Mucosa of descending colon (tissue), 3 donors: ENCODE measurements around the gene TSPAN13. TPM values are rescaled to one million over a fixed set of nuclear protein-coding genes. Genes with fewer than 3 reads are reported as not detected.

ENCODE experiments used
- ATAC-seq: fragments of 200-7000 bp; cut with Tn5 transposase; one replicate; pipeline ENCODE4 v1.9.1; 2020; ENCODE audit warnings: mild to moderate bottlenecking, moderate library complexity
- DNase-seq, 3 donors: peaks; one replicate each; pipeline ENCODE4 v3.0.0-alpha.2; 2020
- H3K36me3 ChIP-seq: fragments of 200-600 bp; one replicate; pipeline ENCODE4 v1.8.0; 2021; ENCODE audit warnings: low read depth, mild to moderate bottlenecking
- H3K4me1 ChIP-seq: fragments of 200-600 bp; one replicate; pipeline ENCODE4 v1.8.0; 2021; ENCODE audit warnings: low read depth, mild to moderate bottlenecking
- H3K4me3 ChIP-seq: fragments of 200-600 bp; one replicate; pipeline ENCODE4 v1.8.0; 2021; ENCODE audit warnings: mild to moderate bottlenecking
- H3K9me3 ChIP-seq: fragments of 200-600 bp; one replicate; pipeline ENCODE4 v1.8.0; 2021; ENCODE audit warnings: mild to moderate bottlenecking
- intact Hi-C, 2 donors: fragments of 100-400 bp; cut with DNase I in 1 of 2; cut with micrococcal nuclease in 1 of 2; formaldehyde crosslinking; loops; one replicate each; pipeline versions ENCODE4 v1.11.0 to v1.11.1; 2022; cut with DNase I, micrococcal nuclease
- total RNA-seq, 3 donors: library from RNA; stranded (reverse); fragmentation: NEBNext Ultra II Directional in 2 of 3; extraction: Animal tissue kit (Norgen Biotek cat#: 25700) in 2 of 3; gene quantifications; one replicate each; pipeline versions ENCODE4 v1.2.1 to v1.2.4, GENCODE V29; 2021 to 2023
- TF ChIP-seq, protein P1 (sequence below): fragments of 200-600 bp; IDR thresholded peaks from one replicate; pipeline ENCODE4 v1.8.0; 2022; ENCODE audit warnings: antibody characterized with exemption, mild to moderate bottlenecking
- donor health status: DM: no; HTN: no; CAD: no; lungs with moderate emphysema.
- donor health status: DM: no; HTN: no; CAD: no.
- donor health status: DM: no; HTN: yes; CAD: no.

The TSPAN13 gene
- total RNA-seq, 3 donors from 2014 or later = 38.9 to 91.4 (median 90.8) TPM

GRCh38 chr7:16726189-16726588, 27.4 kb upstream of the TSPAN13 start:
- no peaks in the 10 kb centered on the region for H3K9me3 ChIP-seq
- DNase-seq (no peak), ATAC-seq (no peak)
- H3K36me3 ChIP-seq = no peaks in the 10 kb centered on the region
- intact Hi-C loops = no loop called here
- H3K4me1 ChIP-seq = no peaks in the 10 kb centered on the region
- TF ChIP-seq, protein P1, sequence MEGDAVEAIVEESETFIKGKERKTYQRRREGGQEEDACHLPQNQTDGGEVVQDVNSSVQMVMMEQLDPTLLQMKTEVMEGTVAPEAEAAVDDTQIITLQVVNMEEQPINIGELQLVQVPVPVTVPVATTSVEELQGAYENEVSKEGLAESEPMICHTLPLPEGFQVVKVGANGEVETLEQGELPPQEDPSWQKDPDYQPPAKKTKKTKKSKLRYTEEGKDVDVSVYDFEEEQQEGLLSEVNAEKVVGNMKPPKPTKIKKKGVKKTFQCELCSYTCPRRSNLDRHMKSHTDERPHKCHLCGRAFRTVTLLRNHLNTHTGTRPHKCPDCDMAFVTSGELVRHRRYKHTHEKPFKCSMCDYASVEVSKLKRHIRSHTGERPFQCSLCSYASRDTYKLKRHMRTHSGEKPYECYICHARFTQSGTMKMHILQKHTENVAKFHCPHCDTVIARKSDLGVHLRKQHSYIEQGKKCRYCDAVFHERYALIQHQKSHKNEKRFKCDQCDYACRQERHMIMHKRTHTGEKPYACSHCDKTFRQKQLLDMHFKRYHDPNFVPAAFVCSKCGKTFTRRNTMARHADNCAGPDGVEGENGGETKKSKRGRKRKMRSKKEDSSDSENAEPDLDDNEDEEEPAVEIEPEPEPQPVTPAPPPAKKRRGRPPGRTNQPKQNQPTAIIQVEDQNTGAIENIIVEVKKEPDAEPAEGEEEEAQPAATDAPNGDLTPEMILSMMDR = no peak
- no peak overlapping the region for H3K4me3 ChIP-seq

- no peaks in the 10 kb centered on the region for H3K36me3 ChIP-seq
- H3K9me3 ChIP-seq = no peaks in the 10 kb centered on the region
- TF ChIP-seq, protein P1 = no peak
- no peak for ATAC-seq
- intact Hi-C loops = no loop called here
- no peak overlapping the region for H3K4me3 ChIP-seq
- DNase-seq = no peak
- no peaks in the 10 kb centered on the region for H3K4me1 ChIP-seq
Measured at GRCh38 chr7:16727736-16728135, 25.8 kb upstream of the TSPAN13 start.

DNA sequence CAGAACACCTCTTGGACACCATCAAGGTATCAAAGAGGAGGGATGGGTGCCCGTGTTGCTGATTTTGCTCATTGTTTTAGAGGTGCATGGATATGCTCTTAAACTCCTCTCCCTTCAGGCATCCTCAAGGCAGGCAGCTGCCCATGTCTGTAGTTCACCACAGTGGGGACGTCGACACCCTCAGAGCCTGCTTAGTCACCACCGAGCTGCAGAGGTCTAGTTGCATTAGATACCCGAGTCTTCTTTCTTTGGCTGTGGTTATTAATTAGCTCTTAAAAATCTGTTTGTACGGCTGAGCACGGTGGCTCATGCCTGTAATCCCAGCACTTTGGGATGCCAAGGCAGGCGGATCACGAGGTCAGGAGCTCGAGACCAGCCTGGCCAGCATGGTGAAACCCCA, 24.7 kb upstream of the TSPAN13 start:
- no peak for ATAC-seq
- Histone ChIP-seq H3K4me1 (no peaks in the 10 kb centered on the region), H3K36me3 (no peaks in the 10 kb centered on the region), H3K9me3 (no peaks in the 10 kb centered on the region), H3K4me3 (no peak overlapping the region)
- no peak for DNase-seq
- TF ChIP-seq, protein P1 = no peak
- intact Hi-C loops = no loop called here

GRCh38 chr7:16729541-16729940, 24.0 kb upstream of the TSPAN13 start:
- intact Hi-C loops = no loop called here
- TF ChIP-seq, protein P1 = no peak
- no peaks in the 10 kb centered on the region for H3K9me3 ChIP-seq
- no peaks in the 10 kb centered on the region for H3K36me3 ChIP-seq
- no peak for ATAC-seq
- no peaks in the 10 kb centered on the region for H3K4me1 ChIP-seq
- DNase-seq = no peak
- H3K4me3 ChIP-seq = no peak overlapping the region

- DNase-seq = no peak
- TF ChIP-seq, protein P1 = no peak
- H3K4me3 ChIP-seq = no peak overlapping the region
- intact Hi-C loops = no loop called here
- ATAC-seq = no peak
- H3K9me3 ChIP-seq = no peaks in the 10 kb centered on the region
- H3K4me1 ChIP-seq = no peaks in the 10 kb centered on the region
- H3K36me3 ChIP-seq = no peaks in the 10 kb centered on the region
Measured at GRCh38 chr7:16730937-16731336, 22.6 kb upstream of the TSPAN13 start.

DNA sequence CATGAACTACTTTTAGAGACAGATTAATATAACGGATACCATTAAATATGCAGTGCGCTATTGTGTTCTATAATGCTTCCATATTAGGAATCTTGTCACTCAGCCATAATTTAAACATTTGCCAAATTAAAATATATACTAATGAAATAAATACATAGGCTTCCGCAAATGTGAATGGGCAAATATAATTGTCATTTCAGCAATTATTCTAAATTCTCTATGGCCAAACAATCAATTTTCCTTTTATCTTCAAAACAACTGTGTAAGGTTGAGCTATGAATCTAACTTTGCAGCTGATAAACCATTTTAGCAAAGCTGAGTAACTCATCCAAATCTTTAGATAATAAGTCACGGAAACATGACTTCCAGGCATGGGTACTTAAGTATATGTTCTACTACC, 20.7 kb upstream of the TSPAN13 start:
- Histone ChIP-seq H3K4me3 (no peak overlapping the region), H3K4me1 (no peaks in the 10 kb centered on the region), H3K36me3 (no peaks in the 10 kb centered on the region), H3K9me3 (no peaks in the 10 kb centered on the region)
- ATAC-seq (no peak), DNase-seq (no peak)
- intact Hi-C loops = no loop called here
- TF ChIP-seq, protein P1 = no peak
